Medulla oblongata (tissue), 1 donor: ENCODE measurements around the gene AP3S2.
"Not testable (repeated sequence)": the region's sequence is repeated elsewhere in the genome, so short reads cannot be mapped to it uniquely, and the experiment has no call there.

Source experiments
- DNase-seq: peaks from one replicate; pipeline ENCODE4 v3.0.0-alpha.2; 2015; ENCODE audit errors: extremely low spot score

Gene AP3S2

GRCh38 chr15:89903015-89903857 is 9.4 kb upstream of the AP3S2 start:
- no peak for DNase-seq

GRCh38 chr15:89900849-89901248 is 7.1 kb upstream of the AP3S2 start:
- no peak for DNase-seq

- DNase-seq, result no peak
Observed at GRCh38 chr15:89899951-89900567, 6.3 kb upstream of the AP3S2 start.

GRCh38 chr15:89899295-89899945 is 5.6 kb upstream of the AP3S2 start:
- peak; percentile 33 for DNase-seq

- peak; percentile 10 for DNase-seq
Observed at GRCh38 chr15:89898614-89899294, 5.0 kb upstream of the AP3S2 start.

- no peak for DNase-seq
Observed at GRCh38 chr15:89898146-89898545, 4.4 kb upstream of the AP3S2 start.

- no peak for DNase-seq
Observed at GRCh38 chr15:89893027-89893426, 767 bp downstream of the AP3S2 start.

- DNase-seq, result no peak
Observed at GRCh38 chr15:89888214-89888804, 5.5 kb downstream of the AP3S2 start.

GRCh38 chr15:89885611-89886010 is 8.2 kb downstream of the AP3S2 start:
- DNase-seq, result no peak

- not testable (repeated sequence) for DNase-seq
Observed at GRCh38 chr15:89885179-89885578, 8.6 kb downstream of the AP3S2 start.

GRCh38 chr15:89883518-89883917 is 10.3 kb downstream of the AP3S2 start:
- no peak for DNase-seq

- no peak for DNase-seq
Observed at GRCh38 chr15:89880727-89881126, 13.1 kb downstream of the AP3S2 start.

- no peak for DNase-seq
Observed at GRCh38 chr15:89878323-89878722, 15.5 kb downstream of the AP3S2 start.

GRCh38 chr15:89877083-89877425 is 16.7 kb downstream of the AP3S2 start:
- no peak for DNase-seq

- no peak for DNase-seq
Observed at GRCh38 chr15:89876396-89877082, 17.3 kb downstream of the AP3S2 start.

GRCh38 chr15:89875741-89876140 is 18.1 kb downstream of the AP3S2 start:
- no peak for DNase-seq

- peak; percentile 77 for DNase-seq
Observed at GRCh38 chr15:89874926-89875564, 18.7 kb downstream of the AP3S2 start.

- DNase-seq, result no peak
Observed at GRCh38 chr15:89870688-89871288, 23.0 kb downstream of the AP3S2 start.

GRCh38 chr15:89870006-89870405 is 23.8 kb downstream of the AP3S2 start:
- DNase-seq, result no peak

- DNase-seq, result not testable (repeated sequence)
Observed at GRCh38 chr15:89869490-89869889, 24.3 kb downstream of the AP3S2 start.
